Endothelial cell of umbilical vein (primary cell): ENCODE data around the gene ALK. TPM values are rescaled to one million over a fixed set of nuclear protein-coding genes. Genes with fewer than 3 reads are reported as not detected.

ENCODE experiments used
- BruUV-seq: library from RNA; stranded (reverse); fragments of 400-500 nt; replicated peaks from 2 replicates; lab custom pipeline; 2021; lab: Mats Ljungman, UMichigan
- CTCF ChIA-PET: fragments of 300-600, 350-600 bp; sonication (Branson Sonifier 250); formaldehyde crosslinking; loops from one replicate; lab custom pipeline; 2021; ENCODE audit warnings: antibody characterized with exemption, inconsistent platforms; lab: Charles Lee
- POLR2A ChIA-PET: fragments of 300-600, 350-600 bp; sonication (Branson Sonifier 250); formaldehyde crosslinking; loops from one replicate; lab custom pipeline; 2021; ENCODE audit warnings: antibody characterized with exemption, inconsistent platforms; lab: Charles Lee
- DNase-seq: peaks from one replicate; pipeline ENCODE4 v3.0.0-alpha.2; 2011; ENCODE audit warnings: low read depth, low spot score
- FAIRE-seq: peaks from 2 replicates; lab custom pipeline; 2011; peaks lifted over from hg19 to GRCh38; lab: Jason Lieb, UNC
- H2AFZ ChIP-seq: 2 replicates; pipeline ENCODE4 v1.6.0; 2012; ENCODE audit warnings: low read depth, low read length, control low read depth, inconsistent platforms
- H3K27ac ChIP-seq: 2 replicates; pipeline ENCODE4 v1.5.1; 2011; ENCODE audit warnings: low read depth, mild to moderate bottlenecking, control low read depth, low read length, moderate library complexity; ENCODE audit not compliant: insufficient read depth
- H3K27me3 ChIP-seq, 2 experiments: 2 replicates each; pipeline versions ENCODE4 v1.6.0 to v1.6.1; 2011; ENCODE audit warnings: low read length in 2 of 2, mixed read lengths in 1 of 2; ENCODE audit not compliant: control insufficient read depth in 2 of 2, insufficient read depth in 2 of 2
- H3K36me3 ChIP-seq, 2 experiments: 2 replicates in 1 of 2; 3 replicates in 1 of 2; pipeline ENCODE4 v1.5.1; 2011; ENCODE audit warnings: low read length in 2 of 2, mild to moderate bottlenecking in 1 of 2, moderate library complexity in 1 of 2; ENCODE audit not compliant: control insufficient read depth in 2 of 2, insufficient read depth in 2 of 2; ENCODE audit errors: extremely low read depth in 1 of 2
- H3K4me1 ChIP-seq: 3 replicates; pipeline ENCODE4 v1.5.1; 2011; ENCODE audit warnings: mild to moderate bottlenecking, low read length; ENCODE audit not compliant: control insufficient read depth, insufficient read depth; ENCODE audit errors: extremely low read depth
- H3K4me2 ChIP-seq: 2 replicates; pipeline ENCODE4 v1.6.1; 2011; ENCODE audit warnings: low read length, control low read depth, mixed read lengths; ENCODE audit not compliant: insufficient read depth
- H3K4me3 ChIP-seq, 3 experiments: fragments of 200-600 bp in 1 of 3; sonication (generic), shearing (Covaris generic) in 1 of 3; replicated peaks in 1 of 3; 2 replicates each; pipeline ENCODE4 v1.5.1; 2011 to 2016; ENCODE audit warnings: control low read depth in 3 of 3, low read length in 3 of 3, mild to moderate bottlenecking in 2 of 3, inconsistent platforms in 1 of 3, low read depth in 1 of 3, moderate library complexity in 1 of 3; ENCODE audit not compliant: insufficient read depth in 1 of 3
- H3K79me2 ChIP-seq: 2 replicates; pipeline ENCODE4 v1.6.0; 2012; ENCODE audit warnings: low read length, inconsistent platforms; ENCODE audit not compliant: control insufficient read depth, insufficient read depth
- H3K9ac ChIP-seq: replicated peaks from 2 replicates; pipeline ENCODE3; 2011; ENCODE audit warnings: low read length, control low read depth; ENCODE audit not compliant: insufficient read depth; ENCODE audit errors: extremely low read depth
- H3K9me1 ChIP-seq: replicated peaks from 3 replicates; pipeline ENCODE4 v1.6.0; 2011; ENCODE audit warnings: mild to moderate bottlenecking, low read length; ENCODE audit not compliant: control insufficient read depth, insufficient read depth; ENCODE audit errors: extremely low read depth
- H3K9me3 ChIP-seq: replicated peaks from 2 replicates; pipeline ENCODE4 v1.5.1; 2012; ENCODE audit warnings: low read length, inconsistent platforms; ENCODE audit not compliant: control insufficient read depth, insufficient read depth
- H4K20me1 ChIP-seq: replicated peaks from 2 replicates; pipeline ENCODE3; 2011; ENCODE audit warnings: mild to moderate bottlenecking, low read length; ENCODE audit not compliant: control insufficient read depth, insufficient read depth; ENCODE audit errors: extremely low read depth
- EZH2 ChIP-seq: IDR thresholded peaks from 2 replicates; pipeline ENCODE4 v1.6.1; 2012; ENCODE audit warnings: borderline replicate concordance, low read depth, mild to moderate bottlenecking, moderate library complexity, low read length, inconsistent platforms; ENCODE audit not compliant: severe bottlenecking
- FOS ChIP-seq: IDR thresholded peaks from 2 replicates; pipeline ENCODE4 v1.6.1; 2011; ENCODE audit warnings: mild to moderate bottlenecking, low read length, moderate library complexity, borderline replicate concordance; ENCODE audit not compliant: insufficient read depth
- GATA2 ChIP-seq: IDR thresholded peaks from 2 replicates; pipeline ENCODE4 v1.7.0; 2011; ENCODE audit warnings: low read depth, mild to moderate bottlenecking, moderate library complexity, mixed read lengths, low read length; ENCODE audit not compliant: insufficient read length, insufficient read depth
- JUN ChIP-seq: IDR thresholded peaks from 2 replicates; pipeline ENCODE4 v1.6.1; 2011; ENCODE audit warnings: borderline replicate concordance, low read depth; ENCODE audit not compliant: insufficient read length, insufficient read depth
- MAX ChIP-seq: IDR thresholded peaks from 2 replicates; pipeline ENCODE4 v1.6.1; 2011; ENCODE audit not compliant: insufficient read depth, insufficient read length
- MYC ChIP-seq: IDR thresholded peaks from one replicate; pipeline ENCODE4 v1.6.1; 2011; ENCODE audit warnings: mild to moderate bottlenecking, low read depth, low read length
- POLR2A ChIP-seq: IDR thresholded peaks from 2 replicates; pipeline ENCODE4 v1.6.1; 2012; ENCODE audit warnings: low read depth, mild to moderate bottlenecking, control low read depth, low read length
- POLR2AphosphoS5 ChIP-seq: IDR thresholded peaks from 2 replicates; pipeline ENCODE4 v1.6.1; 2012; ENCODE audit warnings: low read depth, mild to moderate bottlenecking, control low read depth, low read length, moderate library complexity; ENCODE audit not compliant: insufficient read depth
- dilution Hi-C: fragments of 300-500 bp; cut with MboI; formaldehyde crosslinking; loops from one replicate; pipeline ENCODE4 v1.15.0; 2019; ENCODE audit warnings: low sequenced_read_pairs; ENCODE audit not compliant: extremely low pct_ligation_motif_present
- intact Hi-C: fragments of 100-400 bp; cut with micrococcal nuclease; formaldehyde crosslinking; loops from one replicate; pipeline ENCODE4 v1.10.0; 2022
- polyA plus RNA-seq, 4 experiments: library from polyadenylated mRNA; depleted of rRNA in 3 of 4; stranded (reverse) in 3 of 4; unstranded in 1 of 4; fragments of >200 nt; gene quantifications; 2 replicates each; pipeline versions ENCODE4 v1.2.1 to v1.2.3, GENCODE V29; 2011 to 2012; ENCODE audit warnings: missing spikeins in 1 of 4
- total RNA-seq: library from RNA; stranded (reverse); gene quantifications from 2 replicates; pipeline ENCODE4 v1.2.3, GENCODE V29; 2021
- TF ChIP-seq, protein P1 (sequence below), 2 donors: IDR thresholded peaks; 1 replicate in 1 of 2; 2 replicates in 1 of 2; pipeline ENCODE4 v1.5.1; 2011; ENCODE audit warnings: low read length in 2 of 2, mild to moderate bottlenecking in 2 of 2, moderate library complexity in 2 of 2, control low read depth in 1 of 2, inconsistent platforms in 1 of 2, low read depth in 1 of 2; ENCODE audit not compliant: insufficient read depth in 1 of 2; ENCODE audit errors: extremely low read depth in 1 of 2

The ALK gene
- total and polyA plus RNA-seq, 2 donors (not counting 3 experiments of a cell fraction or from before 2014, with no cell fraction given): not detected

DNA sequence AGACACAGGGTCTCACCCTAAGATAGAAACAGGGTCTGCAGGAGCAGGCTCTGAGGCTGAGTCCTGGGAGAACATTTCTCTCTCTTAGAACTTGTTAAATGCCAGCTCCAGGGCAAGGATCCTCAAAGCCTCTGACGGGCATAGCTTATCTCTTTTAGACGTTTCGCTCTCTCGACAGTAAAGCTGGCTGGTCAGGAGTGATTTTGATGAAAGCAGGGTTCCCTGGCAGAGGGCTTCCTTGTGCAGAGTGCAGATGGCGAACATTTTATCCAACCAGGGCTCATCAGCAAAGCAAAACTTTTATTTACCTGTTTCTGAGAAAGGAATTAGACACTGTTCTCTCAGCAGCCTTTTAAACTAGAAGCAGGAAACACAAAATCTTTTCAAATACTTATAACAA, 350.8 kb downstream of the ALK start:
- Histone ChIP-seq H3K9me1 (no peaks in the 10 kb centered on the region), H2AFZ (no peak overlapping the region), H3K4me2 (no peak overlapping the region), H3K27ac (no peak overlapping the region), H3K36me3 (no peaks in the 10 kb centered on the region), H3K4me3 (no peak overlapping the region), H3K4me1 (no peaks in the 10 kb centered on the region), H3K9ac (no peak overlapping the region), H4K20me1 (no peaks in the 10 kb centered on the region), H3K27me3 (no peaks in the 10 kb centered on the region), H3K79me2 (no peaks in the 10 kb centered on the region), H3K9me3 (no peaks in the 10 kb centered on the region)
- TF ChIP-seq POLR2AphosphoS5 (no peak), POLR2A (no peak), FOS (no peak), MYC (no peak), JUN (no peak), MAX (no peak), EZH2 (no peak), GATA2 (no peak)
- TF ChIP-seq, protein P1, sequence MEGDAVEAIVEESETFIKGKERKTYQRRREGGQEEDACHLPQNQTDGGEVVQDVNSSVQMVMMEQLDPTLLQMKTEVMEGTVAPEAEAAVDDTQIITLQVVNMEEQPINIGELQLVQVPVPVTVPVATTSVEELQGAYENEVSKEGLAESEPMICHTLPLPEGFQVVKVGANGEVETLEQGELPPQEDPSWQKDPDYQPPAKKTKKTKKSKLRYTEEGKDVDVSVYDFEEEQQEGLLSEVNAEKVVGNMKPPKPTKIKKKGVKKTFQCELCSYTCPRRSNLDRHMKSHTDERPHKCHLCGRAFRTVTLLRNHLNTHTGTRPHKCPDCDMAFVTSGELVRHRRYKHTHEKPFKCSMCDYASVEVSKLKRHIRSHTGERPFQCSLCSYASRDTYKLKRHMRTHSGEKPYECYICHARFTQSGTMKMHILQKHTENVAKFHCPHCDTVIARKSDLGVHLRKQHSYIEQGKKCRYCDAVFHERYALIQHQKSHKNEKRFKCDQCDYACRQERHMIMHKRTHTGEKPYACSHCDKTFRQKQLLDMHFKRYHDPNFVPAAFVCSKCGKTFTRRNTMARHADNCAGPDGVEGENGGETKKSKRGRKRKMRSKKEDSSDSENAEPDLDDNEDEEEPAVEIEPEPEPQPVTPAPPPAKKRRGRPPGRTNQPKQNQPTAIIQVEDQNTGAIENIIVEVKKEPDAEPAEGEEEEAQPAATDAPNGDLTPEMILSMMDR (IDR thresholded peaks at IDR 0.05; ENCODE audit: extremely low read depth in 1 of 2, insufficient read depth in 1 of 2, low read depth in 1 of 2, low read length in 2 of 2): no peak
- BruUV-seq: no TSS peak
- ChIA-PET CTCF (no interaction called here), POLR2A (no interaction called here)
- DNase-seq (no peak), FAIRE-seq (no peak)
- dilution Hi-C loops: no loop called here
- intact Hi-C loops: no loop called here
